ENCODE results near the gene GC. TPM values are rescaled to one million over a fixed set of nuclear protein-coding genes. Genes with fewer than 3 reads are reported as not detected.

The GC gene
- total RNA-seq, 1 experiment from 2014 or later = 1.8 TPM

DNA sequence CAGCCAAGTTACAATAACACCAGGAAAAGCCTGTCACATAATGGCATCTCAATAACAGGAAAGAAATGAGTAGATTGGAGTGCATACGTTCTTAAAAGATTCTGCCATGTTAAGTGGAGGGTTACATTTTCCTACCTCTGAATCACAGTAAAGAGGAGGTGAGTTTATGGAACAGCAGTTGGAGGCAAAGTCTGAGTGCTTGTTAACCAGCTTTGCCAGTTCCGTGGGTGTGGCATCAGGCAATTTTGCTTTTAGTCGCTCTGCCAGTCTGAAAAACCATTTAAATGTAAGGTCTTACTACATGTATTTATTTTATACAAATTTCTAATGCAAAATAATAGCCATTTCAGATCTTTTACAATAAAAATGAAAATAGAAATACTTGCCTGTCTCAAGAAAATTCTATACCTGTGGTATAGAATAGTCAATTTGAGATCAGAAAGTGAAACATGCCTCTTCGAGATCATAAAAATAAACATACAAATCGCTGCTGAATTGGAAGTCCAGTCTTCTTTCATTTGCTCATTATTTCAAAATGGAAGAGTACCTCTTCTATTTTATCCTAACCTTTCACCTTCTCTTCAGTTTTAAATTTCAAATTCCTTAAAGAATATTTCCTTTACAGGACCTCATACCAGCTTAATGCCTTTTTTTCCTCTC lies 31.4 kb downstream of the GC start:
- Histone ChIP-seq H3K36me3 (ENCODE audit: control insufficient read depth in 1 of 2, insufficient read depth in 2 of 2, low read length in 2 of 2) (no peaks in the 10 kb centered on the region), H3K4me3 (replicated peaks in 1 of 2; ENCODE audit: low read depth in 1 of 2, low read length in 2 of 2) (no peak overlapping the region), H3K9me2 (ENCODE audit: insufficient read depth) (no peaks in the 10 kb centered on the region), H3K4me2 (ENCODE audit: low read length) (no peak overlapping the region), H2AFZ (ENCODE audit: low read depth, low read length, poor library complexity, severe bottlenecking) (no peak overlapping the region), H3K79me2 (ENCODE audit: insufficient read depth, low read length) (no peaks in the 10 kb centered on the region), H4K20me1 (ENCODE audit: insufficient read depth) (no peaks in the 10 kb centered on the region), H3K27ac (ENCODE audit: low read depth, low read length) (no peak overlapping the region), H3K4me1 (ENCODE audit: control insufficient read depth in 1 of 2, insufficient read depth in 2 of 2, low read length in 2 of 2) (no peaks in the 10 kb centered on the region), H3K9me3 (ENCODE audit: control insufficient read depth in 1 of 2, insufficient read depth in 1 of 2, low read depth in 1 of 2, low read length in 2 of 2) (no peaks in the 10 kb centered on the region), H3K27me3 (ENCODE audit: insufficient read depth, low read length) (no peaks in the 10 kb centered on the region), H3K9ac (ENCODE audit: low read length) (no peak overlapping the region)
- ATAC-seq = no peak
- CTCF ChIA-PET = no interaction called here
- RAD21 ChIA-PET (ENCODE audit: low non-redundant PET in 1 of 2, low total read pairs in 2 of 2, uncharacterized antibody in 2 of 2, unreplicated experiment in 2 of 2) = no interaction called here
- no peak for DNase-seq (ENCODE audit: low read depth, low spot score)
- POLR2A ChIA-PET = no interaction called here
- BruUV-seq (replicated peaks) = no TSS peak
- intact Hi-C loops (cut with micrococcal nuclease) = no loop called here
- TF ChIP-seq EZH2 (IDR thresholded peaks at IDR 0.05) = no peak
- no peak for TF ChIP-seq ZNF274 (IDR thresholded peaks at IDR 0.05; ENCODE audit: low read depth, low read length)
- TF ChIP-seq, protein P1, sequence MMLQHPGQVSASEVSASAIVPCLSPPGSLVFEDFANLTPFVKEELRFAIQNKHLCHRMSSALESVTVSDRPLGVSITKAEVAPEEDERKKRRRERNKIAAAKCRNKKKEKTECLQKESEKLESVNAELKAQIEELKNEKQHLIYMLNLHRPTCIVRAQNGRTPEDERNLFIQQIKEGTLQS (IDR thresholded peaks at IDR 0.05) = no peak
- TF ChIP-seq SP1 (IDR thresholded peaks at IDR 0.05; ENCODE audit: low read depth) = no peak
- TF ChIP-seq, protein P2, sequence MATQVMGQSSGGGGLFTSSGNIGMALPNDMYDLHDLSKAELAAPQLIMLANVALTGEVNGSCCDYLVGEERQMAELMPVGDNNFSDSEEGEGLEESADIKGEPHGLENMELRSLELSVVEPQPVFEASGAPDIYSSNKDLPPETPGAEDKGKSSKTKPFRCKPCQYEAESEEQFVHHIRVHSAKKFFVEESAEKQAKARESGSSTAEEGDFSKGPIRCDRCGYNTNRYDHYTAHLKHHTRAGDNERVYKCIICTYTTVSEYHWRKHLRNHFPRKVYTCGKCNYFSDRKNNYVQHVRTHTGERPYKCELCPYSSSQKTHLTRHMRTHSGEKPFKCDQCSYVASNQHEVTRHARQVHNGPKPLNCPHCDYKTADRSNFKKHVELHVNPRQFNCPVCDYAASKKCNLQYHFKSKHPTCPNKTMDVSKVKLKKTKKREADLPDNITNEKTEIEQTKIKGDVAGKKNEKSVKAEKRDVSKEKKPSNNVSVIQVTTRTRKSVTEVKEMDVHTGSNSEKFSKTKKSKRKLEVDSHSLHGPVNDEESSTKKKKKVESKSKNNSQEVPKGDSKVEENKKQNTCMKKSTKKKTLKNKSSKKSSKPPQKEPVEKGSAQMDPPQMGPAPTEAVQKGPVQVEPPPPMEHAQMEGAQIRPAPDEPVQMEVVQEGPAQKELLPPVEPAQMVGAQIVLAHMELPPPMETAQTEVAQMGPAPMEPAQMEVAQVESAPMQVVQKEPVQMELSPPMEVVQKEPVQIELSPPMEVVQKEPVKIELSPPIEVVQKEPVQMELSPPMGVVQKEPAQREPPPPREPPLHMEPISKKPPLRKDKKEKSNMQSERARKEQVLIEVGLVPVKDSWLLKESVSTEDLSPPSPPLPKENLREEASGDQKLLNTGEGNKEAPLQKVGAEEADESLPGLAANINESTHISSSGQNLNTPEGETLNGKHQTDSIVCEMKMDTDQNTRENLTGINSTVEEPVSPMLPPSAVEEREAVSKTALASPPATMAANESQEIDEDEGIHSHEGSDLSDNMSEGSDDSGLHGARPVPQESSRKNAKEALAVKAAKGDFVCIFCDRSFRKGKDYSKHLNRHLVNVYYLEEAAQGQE (IDR thresholded peaks at IDR 0.05; ENCODE audit: low read depth) = no peak
- TF ChIP-seq JUND (IDR thresholded peaks at IDR 0.05) = no peak
- no peak for TF ChIP-seq SRF (IDR thresholded peaks at IDR 0.05; ENCODE audit: low read depth)
- TF ChIP-seq TCF7L2 (IDR thresholded peaks at IDR 0.05; ENCODE audit: borderline replicate concordance, extremely low read depth, insufficient read depth, insufficient read length) = no peak
- TF ChIP-seq YY1 (IDR thresholded peaks at IDR 0.05; ENCODE audit: extremely low read depth, insufficient replicate concordance, low read depth, low read length) = no peak
- no peak for TF ChIP-seq SIN3A (IDR thresholded peaks at IDR 0.05; ENCODE audit: low read depth)
- no peak for TF ChIP-seq EZH2phosphoT487 (IDR thresholded peaks at IDR 0.05; ENCODE audit: borderline replicate concordance)
- no peak for TF ChIP-seq POLR2AphosphoS5 (IDR thresholded peaks at IDR 0.05; ENCODE audit: low read depth, low read length)
- TF ChIP-seq, protein P3, sequence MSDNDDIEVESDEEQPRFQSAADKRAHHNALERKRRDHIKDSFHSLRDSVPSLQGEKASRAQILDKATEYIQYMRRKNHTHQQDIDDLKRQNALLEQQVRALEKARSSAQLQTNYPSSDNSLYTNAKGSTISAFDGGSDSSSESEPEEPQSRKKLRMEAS (IDR thresholded peaks at IDR 0.05) = no peak
- no peak for TF ChIP-seq CEBPB (IDR thresholded peaks at IDR 0.05; ENCODE audit: low read depth)
- TF ChIP-seq, protein P4, sequence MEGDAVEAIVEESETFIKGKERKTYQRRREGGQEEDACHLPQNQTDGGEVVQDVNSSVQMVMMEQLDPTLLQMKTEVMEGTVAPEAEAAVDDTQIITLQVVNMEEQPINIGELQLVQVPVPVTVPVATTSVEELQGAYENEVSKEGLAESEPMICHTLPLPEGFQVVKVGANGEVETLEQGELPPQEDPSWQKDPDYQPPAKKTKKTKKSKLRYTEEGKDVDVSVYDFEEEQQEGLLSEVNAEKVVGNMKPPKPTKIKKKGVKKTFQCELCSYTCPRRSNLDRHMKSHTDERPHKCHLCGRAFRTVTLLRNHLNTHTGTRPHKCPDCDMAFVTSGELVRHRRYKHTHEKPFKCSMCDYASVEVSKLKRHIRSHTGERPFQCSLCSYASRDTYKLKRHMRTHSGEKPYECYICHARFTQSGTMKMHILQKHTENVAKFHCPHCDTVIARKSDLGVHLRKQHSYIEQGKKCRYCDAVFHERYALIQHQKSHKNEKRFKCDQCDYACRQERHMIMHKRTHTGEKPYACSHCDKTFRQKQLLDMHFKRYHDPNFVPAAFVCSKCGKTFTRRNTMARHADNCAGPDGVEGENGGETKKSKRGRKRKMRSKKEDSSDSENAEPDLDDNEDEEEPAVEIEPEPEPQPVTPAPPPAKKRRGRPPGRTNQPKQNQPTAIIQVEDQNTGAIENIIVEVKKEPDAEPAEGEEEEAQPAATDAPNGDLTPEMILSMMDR (IDR thresholded peaks at IDR 0.05 in 2 of 3, conservative IDR thresholded peaks at IDR 0.05 in 1 of 3; ENCODE audit: borderline replicate concordance in 1 of 3, insufficient read depth in 1 of 3, low read depth in 2 of 3, low read length in 2 of 3) = no peak
- TF ChIP-seq, protein P5, sequence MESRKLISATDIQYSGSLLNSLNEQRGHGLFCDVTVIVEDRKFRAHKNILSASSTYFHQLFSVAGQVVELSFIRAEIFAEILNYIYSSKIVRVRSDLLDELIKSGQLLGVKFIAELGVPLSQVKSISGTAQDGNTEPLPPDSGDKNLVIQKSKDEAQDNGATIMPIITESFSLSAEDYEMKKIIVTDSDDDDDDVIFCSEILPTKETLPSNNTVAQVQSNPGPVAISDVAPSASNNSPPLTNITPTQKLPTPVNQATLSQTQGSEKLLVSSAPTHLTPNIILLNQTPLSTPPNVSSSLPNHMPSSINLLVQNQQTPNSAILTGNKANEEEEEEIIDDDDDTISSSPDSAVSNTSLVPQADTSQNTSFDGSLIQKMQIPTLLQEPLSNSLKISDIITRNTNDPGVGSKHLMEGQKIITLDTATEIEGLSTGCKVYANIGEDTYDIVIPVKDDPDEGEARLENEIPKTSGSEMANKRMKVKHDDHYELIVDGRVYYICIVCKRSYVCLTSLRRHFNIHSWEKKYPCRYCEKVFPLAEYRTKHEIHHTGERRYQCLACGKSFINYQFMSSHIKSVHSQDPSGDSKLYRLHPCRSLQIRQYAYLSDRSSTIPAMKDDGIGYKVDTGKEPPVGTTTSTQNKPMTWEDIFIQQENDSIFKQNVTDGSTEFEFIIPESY (IDR thresholded peaks at IDR 0.05; ENCODE audit: extremely low read depth, insufficient replicate concordance, low read length) = no peak
- no peak for TF ChIP-seq ZFX (IDR thresholded peaks at IDR 0.05)
- TF ChIP-seq EGR1 (IDR thresholded peaks at IDR 0.05; ENCODE audit: low read depth) = no peak
